HepG2 (cell line): Measurements from ENCODE around the gene PPM1M. TPM values are rescaled to one million over a fixed set of nuclear protein-coding genes. Genes with fewer than 3 reads are reported as not detected.

Experiments
- ATAC-seq: fragments of 200-7000 bp; cut with Tn5 transposase; 3 replicates; pipeline ENCODE4 v1.9.1; 2020; ENCODE audit warnings: mild to moderate bottlenecking, moderate library complexity
- BruUV-seq: library from RNA; stranded (reverse); fragments of 400-500 nt; replicated peaks from 2 replicates; lab custom pipeline; 2021; lab: Mats Ljungman, UMichigan
- CTCF ChIA-PET: fragments of 300-600 bp; formaldehyde crosslinking; extraction: SDS; loops from one replicate; lab custom pipeline; 2021; ENCODE audit warnings: low total read pairs, inconsistent platforms, low intra/inter-chr PET ratio; lab: Yijun Ruan, JAX
- POLR2A ChIA-PET: fragments of 350-600 bp; sonication (Branson Sonifier 250); formaldehyde crosslinking; loops from one replicate; lab custom pipeline; 2020; ENCODE audit warnings: antibody characterized with exemption, inconsistent platforms; lab: Yijun Ruan, JAX
- DNase-seq: peaks from one replicate; pipeline ENCODE4 v3.0.0-alpha.2; 2015; ENCODE audit warnings: low spot score
- FAIRE-seq: peaks from 3 replicates; lab custom pipeline; 2011; peaks lifted over from hg19 to GRCh38; lab: Jason Lieb, UNC
- H2AFZ ChIP-seq: one replicate; pipeline ENCODE4 v1.6.1; 2011; ENCODE audit warnings: low read length, inconsistent platforms
- H3K27ac ChIP-seq: fragments of 300-600 bp; 3 replicates; pipeline ENCODE4 v1.8.0; 2011; ENCODE audit warnings: mixed run types, mild to moderate bottlenecking, mixed read lengths, low read length, inconsistent platforms; ENCODE audit not compliant: insufficient read depth; ENCODE audit errors: extremely low read length
- H3K27me3 ChIP-seq, 2 experiments: fragments of 200-600 bp in 1 of 2; 2 replicates in 1 of 2; 3 replicates in 1 of 2; pipeline versions ENCODE4 v1.6.0 to v1.8.0; 2011; ENCODE audit warnings: low read length in 2 of 2, mild to moderate bottlenecking in 2 of 2, moderate library complexity in 2 of 2, inconsistent platforms in 1 of 2; ENCODE audit not compliant: insufficient read depth in 2 of 2, control insufficient read depth in 1 of 2
- H3K36me3 ChIP-seq, 2 experiments: fragments of 200-600 bp in 1 of 2; replicated peaks in 1 of 2; 2 replicates in 1 of 2; 3 replicates in 1 of 2; pipeline versions ENCODE4 v1.5.1 to v1.8.0; 2011; ENCODE audit warnings: low read length in 2 of 2, inconsistent platforms in 1 of 2; ENCODE audit not compliant: insufficient read depth in 2 of 2, control insufficient read depth in 1 of 2
- H3K4me1 ChIP-seq: 2 replicates; pipeline ENCODE4 v1.5.1; 2012; ENCODE audit warnings: low read length, inconsistent platforms; ENCODE audit not compliant: insufficient read depth
- H3K4me2 ChIP-seq: 2 replicates; pipeline ENCODE4 v1.6.0; 2011; ENCODE audit warnings: low read depth, low read length, inconsistent platforms
- H3K4me3 ChIP-seq, 3 experiments: fragments of 200-600 bp in 1 of 3; sonication (generic), shearing (Covaris generic) in 1 of 3; replicated peaks in 1 of 3; 2 replicates each; pipeline ENCODE4 v1.5.1; 2011 to 2016; ENCODE audit warnings: low read length in 3 of 3, inconsistent platforms in 2 of 3, low read depth in 2 of 3, mild to moderate bottlenecking in 2 of 3, control low read depth in 1 of 3, mixed read lengths in 1 of 3; ENCODE audit not compliant: insufficient read depth in 1 of 3
- H3K79me2 ChIP-seq: one replicate; pipeline ENCODE4 v1.6.1; 2011; ENCODE audit warnings: low read length, inconsistent platforms; ENCODE audit not compliant: insufficient read depth
- H3K9ac ChIP-seq: 2 replicates; pipeline ENCODE4 v1.6.0; 2011; ENCODE audit warnings: mild to moderate bottlenecking, low read depth, low read length, inconsistent platforms; ENCODE audit not compliant: insufficient read depth
- H3K9me3 ChIP-seq: 2 replicates; pipeline ENCODE4 v1.5.1; 2012; ENCODE audit warnings: mild to moderate bottlenecking, low read length
- H4K20me1 ChIP-seq: 2 replicates; pipeline ENCODE4 v1.6.0; 2011; ENCODE audit warnings: inconsistent platforms, mild to moderate bottlenecking, low read length, moderate library complexity; ENCODE audit not compliant: insufficient read depth
- CC2D1A ChIP-seq: sonication (generic); formaldehyde crosslinking; IDR thresholded peaks from 2 replicates; pipeline ENCODE4 v1.8.1; 2023; ENCODE audit warnings: mild to moderate bottlenecking, missing genetic modification reagents
- GATAD2A ChIP-seq: IDR thresholded peaks from 2 replicates; pipeline ENCODE4 v1.6.1; 2016
- HCFC1 ChIP-seq: fragments of 150-350 bp; IDR thresholded peaks from 2 replicates; pipeline ENCODE4 v1.6.1; 2014; ENCODE audit warnings: low read depth, low read length
- LCORL ChIP-seq, 2 experiments: fragments of 450-650 bp in 1 of 2; sonication (generic) in 1 of 2; formaldehyde crosslinking in 1 of 2; IDR thresholded peaks; 2 replicates each; pipeline versions ENCODE4 v1.5.0 to v1.6.1; 2017 to 2020; ENCODE audit warnings: antibody characterized with exemption in 1 of 2, missing genetic modification reagents in 1 of 2
- PLRG1 ChIP-seq: fragments of 450-650 bp; conservative IDR thresholded peaks from 2 replicates; pipeline ENCODE4 v1.6.1; 2016
- POLR2AphosphoS2 ChIP-seq: IDR thresholded peaks from 2 replicates; pipeline ENCODE4 v1.6.1; 2011; ENCODE audit warnings: low read depth, low read length, improper control_type of control experiment
- POLR2G ChIP-seq: fragments of 200-400 bp; formaldehyde crosslinking; IDR thresholded peaks from 2 replicates; pipeline ENCODE4 v1.6.1; 2018; ENCODE audit warnings: mild to moderate bottlenecking, low read depth, low read length, moderate library complexity
- RBM22 ChIP-seq: fragments of 200-400 bp; formaldehyde crosslinking; optimal IDR thresholded peaks from 2 replicates; pipeline ENCODE3; 2017; ENCODE audit warnings: mild to moderate bottlenecking, low read length, moderate library complexity
- WGBS: methylation state at CpG from one replicate; pipeline ENCODE4 v1.1.6; 2017; ENCODE audit warnings: low lambda C conversion rate; 5-methylcytosine and 5-hydroxymethylcytosine counted together
- in situ Hi-C: cut with HindIII; loops from 2 replicates; pipeline ENCODE4 v1.10.0; 2017; ENCODE audit warnings: low pct_unique_long_range_greater_than_20kb; ENCODE audit not compliant: extremely low pct_ligation_motif_present
- intact Hi-C: fragments of 100-400 bp; cut with micrococcal nuclease; formaldehyde crosslinking; loops from one replicate; pipeline ENCODE4 v1.10.0; 2022; ENCODE audit not compliant: unreplicated experiment
- polyA plus RNA-seq, 8 experiments: library from polyadenylated mRNA; depleted of rRNA in 3 of 8; stranded (reverse) in 7 of 8; unstranded in 1 of 8; fragments of >200 nt; fragmentation: Illumina TruSeq in 4 of 8; extraction: Trizol in 4 of 8; gene quantifications; 2 replicates each; pipeline versions ENCODE4 v1.2.1 to v1.2.3, GENCODE V29; 2011 to 2016; ENCODE audit warnings: low read depth in 4 of 8, missing spikeins in 1 of 8, mixed read lengths in 1 of 8; ENCODE audit not compliant: insufficient read depth in 1 of 8
- total RNA-seq, 5 experiments: library from RNA; depleted of rRNA; stranded (reverse); fragments of >200 nt; fragmentation: Illumina TruSeq; extraction: Trizol; gene quantifications; 2 replicates each; pipeline ENCODE4 v1.2.3, GENCODE V29; 2016; ENCODE audit warnings: low read depth in 1 of 5
- TF ChIP-seq, protein P1 (sequence below): sonication (generic); formaldehyde crosslinking; IDR thresholded peaks from 2 replicates; pipeline ENCODE4 v1.4.0; 2020; ENCODE audit warnings: missing genetic modification reagents, mild to moderate bottlenecking, borderline replicate concordance

PPM1M gene
- total and polyA plus RNA-seq, 2 of the 13 experiments (the other 11 are each of a cell fraction or from before 2014, with no cell fraction given) = 2.5 to 5.9 TPM

DNA sequence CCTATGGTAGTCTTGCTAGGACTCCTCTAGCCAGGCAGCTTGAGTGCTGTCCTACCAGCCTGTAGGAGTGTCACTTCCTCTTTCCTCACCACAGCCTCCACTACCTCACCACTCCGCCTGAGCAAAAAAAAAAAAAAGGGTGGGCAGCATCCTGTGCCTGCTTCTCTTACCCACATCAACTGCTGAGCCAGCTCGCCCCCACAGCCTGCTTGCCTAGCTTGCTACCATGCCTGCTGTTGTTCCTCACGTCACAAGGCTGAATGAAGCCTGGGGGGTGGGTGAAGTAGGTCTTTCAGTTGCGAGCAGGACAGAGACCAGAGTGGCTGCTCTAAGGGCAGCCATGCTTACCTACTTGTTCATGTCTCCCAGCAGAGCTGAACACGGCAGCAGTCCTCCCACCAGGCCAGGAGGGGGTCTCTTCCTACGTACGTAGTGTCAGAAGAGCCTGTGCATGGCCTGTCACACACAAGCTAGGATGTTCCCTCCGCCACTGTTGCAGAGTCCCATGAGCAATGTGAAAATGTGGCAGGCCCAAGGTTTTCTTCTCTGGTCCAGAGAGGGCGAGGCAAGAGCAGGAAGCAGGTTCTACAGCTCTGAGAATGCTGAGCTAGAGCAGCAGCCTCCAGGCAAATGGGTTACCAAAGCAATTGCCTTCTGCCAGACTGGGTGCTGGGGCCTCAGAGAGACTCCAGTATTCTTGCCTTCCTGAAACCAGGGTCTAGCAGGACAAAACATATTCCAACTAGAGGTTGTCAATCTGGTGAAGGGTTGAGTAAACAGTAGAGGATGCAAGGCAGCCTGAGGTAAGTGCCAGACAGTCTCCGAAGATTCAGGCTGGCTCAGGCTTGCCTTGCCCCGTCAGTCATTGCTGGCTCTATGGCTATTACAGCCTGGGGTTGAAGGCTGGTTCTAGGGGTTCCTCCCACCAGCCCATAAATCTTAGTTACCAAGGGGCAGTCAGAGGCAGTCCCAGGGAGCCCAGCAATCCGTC is 8.1 kb downstream of the PPM1M start:
- Histone ChIP-seq H3K9me3 (no peaks in the 10 kb centered on the region), H2AFZ (no peak overlapping the region), H3K9ac (no peak overlapping the region), H3K4me1 (no peaks in the 10 kb centered on the region), H3K27me3 (no peaks in the 10 kb centered on the region), H4K20me1 (no peaks in the 10 kb centered on the region), H3K4me2 (no peak overlapping the region), H3K27ac (no peak overlapping the region), H3K4me3 (no peak overlapping the region), H3K36me3 (peaks cover 29 to 52% of the 10 kb centered on the region in 2 experiments), H3K79me2 (no peaks in the 10 kb centered on the region)
- no peak for DNase-seq
- no peak for TF ChIP-seq CC2D1A
- peak; percentile 31; the same call in 1 of the 2 replicates for TF ChIP-seq POLR2G
- peak; percentile 79 for TF ChIP-seq RBM22
- 0 out of 2 replicates have a peak, but pooled peaks have one; percentile 13 for TF ChIP-seq POLR2AphosphoS2
- peak; percentile 22 for ATAC-seq
- in situ Hi-C loops = no loop called here
- no peak for FAIRE-seq
- intact Hi-C loops = no loop called here
- WGBS = 95% methylated on average over 8 of the region's 12 CpGs
- ChIA-PET CTCF (no interaction called here), POLR2A (interaction anchor here (1.0 to 2.1 kb wide), 7 partner anchors 13 to 36 kb away, joined by 3 to 9 read pairs (median 4); partner anchors contain the start of genes GLYCTK, TWF2 and WDR82)
- BruUV-seq = no TSS peak

DNA sequence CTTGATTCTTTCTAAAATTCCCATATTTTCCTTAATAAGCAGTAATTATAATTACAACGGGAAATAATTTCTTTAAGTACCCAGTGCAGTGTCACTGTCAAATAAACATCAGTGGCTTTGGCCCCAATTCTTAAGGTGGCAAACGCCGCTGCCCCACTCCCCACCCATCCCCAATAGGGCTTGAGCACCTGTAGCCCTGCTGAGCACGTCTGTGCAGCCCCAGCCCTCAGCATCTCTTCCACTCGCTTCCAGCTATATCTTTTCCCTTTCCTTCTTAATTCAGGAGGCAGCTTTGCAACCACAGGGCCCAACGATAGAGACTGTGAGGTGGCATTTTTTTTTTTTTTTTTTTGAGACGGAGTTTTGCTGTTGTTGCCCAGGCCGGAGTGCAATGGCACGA is 9.0 kb downstream of the PPM1M start:
- FAIRE-seq (no peak), DNase-seq (no peak)

More for the DNA sequence above, 9.0 kb downstream of the PPM1M start:
- H4K20me1 ChIP-seq = no peaks in the 10 kb centered on the region
- no peak for ATAC-seq
- no peak overlapping the region for H3K4me2 ChIP-seq
- no peak overlapping the region for H2AFZ ChIP-seq
- no peak overlapping the region for H3K4me3 ChIP-seq
- 92% methylated on average over 9 of the region's 9 CpGs for WGBS
- no peaks in the 10 kb centered on the region for H3K4me1 ChIP-seq
- no peak for TF ChIP-seq PLRG1
- no peak for TF ChIP-seq LCORL (IDR thresholded peaks at IDR 0.05)
- TF ChIP-seq LCORL (CRISPR knock-in tag; IDR thresholded peaks at IDR 0.05) = no peak
- TF ChIP-seq, protein P1, sequence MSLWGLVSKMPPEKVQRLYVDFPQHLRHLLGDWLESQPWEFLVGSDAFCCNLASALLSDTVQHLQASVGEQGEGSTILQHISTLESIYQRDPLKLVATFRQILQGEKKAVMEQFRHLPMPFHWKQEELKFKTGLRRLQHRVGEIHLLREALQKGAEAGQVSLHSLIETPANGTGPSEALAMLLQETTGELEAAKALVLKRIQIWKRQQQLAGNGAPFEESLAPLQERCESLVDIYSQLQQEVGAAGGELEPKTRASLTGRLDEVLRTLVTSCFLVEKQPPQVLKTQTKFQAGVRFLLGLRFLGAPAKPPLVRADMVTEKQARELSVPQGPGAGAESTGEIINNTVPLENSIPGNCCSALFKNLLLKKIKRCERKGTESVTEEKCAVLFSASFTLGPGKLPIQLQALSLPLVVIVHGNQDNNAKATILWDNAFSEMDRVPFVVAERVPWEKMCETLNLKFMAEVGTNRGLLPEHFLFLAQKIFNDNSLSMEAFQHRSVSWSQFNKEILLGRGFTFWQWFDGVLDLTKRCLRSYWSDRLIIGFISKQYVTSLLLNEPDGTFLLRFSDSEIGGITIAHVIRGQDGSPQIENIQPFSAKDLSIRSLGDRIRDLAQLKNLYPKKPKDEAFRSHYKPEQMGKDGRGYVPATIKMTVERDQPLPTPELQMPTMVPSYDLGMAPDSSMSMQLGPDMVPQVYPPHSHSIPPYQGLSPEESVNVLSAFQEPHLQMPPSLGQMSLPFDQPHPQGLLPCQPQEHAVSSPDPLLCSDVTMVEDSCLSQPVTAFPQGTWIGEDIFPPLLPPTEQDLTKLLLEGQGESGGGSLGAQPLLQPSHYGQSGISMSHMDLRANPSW = no peak
- no peak for TF ChIP-seq GATAD2A (CRISPR knock-in tag)
- TF ChIP-seq HCFC1 = no peak
- in situ Hi-C loops = no loop called here
- no TSS peak for BruUV-seq
- no peaks in the 10 kb centered on the region for H3K27me3 ChIP-seq
- peaks cover 33 to 62% of the 10 kb centered on the region in 2 experiments for H3K36me3 ChIP-seq
- no peaks in the 10 kb centered on the region for H3K9me3 ChIP-seq
- ChIA-PET POLR2A (interaction anchor here (1.1 to 1.9 kb wide), 4 partner anchors 25 to 35 kb away, joined by 3 to 6 read pairs (median 4); partner anchors contain the start of genes GLYCTK and WDR82), CTCF (no interaction called here)
- no peak overlapping the region for H3K27ac ChIP-seq
- no peaks in the 10 kb centered on the region for H3K79me2 ChIP-seq
- no peak overlapping the region for H3K9ac ChIP-seq
- intact Hi-C loops = no loop called here
